ENCODE results near the gene PRR3.
A peak's percentile ranks its signal among the peaks of the same experiment; 100 is the strongest.

DNA sequence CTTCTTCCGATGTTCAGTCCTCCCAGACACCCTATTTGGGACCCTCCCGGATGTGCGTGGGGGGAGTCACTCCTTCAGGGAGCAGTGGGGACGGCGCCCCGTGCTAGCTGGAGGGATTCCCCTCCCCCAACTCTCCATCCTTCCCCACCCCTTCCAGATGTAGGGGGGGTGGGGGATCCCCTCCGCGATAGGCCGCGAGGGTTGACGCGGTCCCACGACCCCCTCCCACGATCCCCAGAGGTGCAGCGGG, 1.4 kb upstream of the PRR3 start:
- TF ChIP-seq, protein P1, sequence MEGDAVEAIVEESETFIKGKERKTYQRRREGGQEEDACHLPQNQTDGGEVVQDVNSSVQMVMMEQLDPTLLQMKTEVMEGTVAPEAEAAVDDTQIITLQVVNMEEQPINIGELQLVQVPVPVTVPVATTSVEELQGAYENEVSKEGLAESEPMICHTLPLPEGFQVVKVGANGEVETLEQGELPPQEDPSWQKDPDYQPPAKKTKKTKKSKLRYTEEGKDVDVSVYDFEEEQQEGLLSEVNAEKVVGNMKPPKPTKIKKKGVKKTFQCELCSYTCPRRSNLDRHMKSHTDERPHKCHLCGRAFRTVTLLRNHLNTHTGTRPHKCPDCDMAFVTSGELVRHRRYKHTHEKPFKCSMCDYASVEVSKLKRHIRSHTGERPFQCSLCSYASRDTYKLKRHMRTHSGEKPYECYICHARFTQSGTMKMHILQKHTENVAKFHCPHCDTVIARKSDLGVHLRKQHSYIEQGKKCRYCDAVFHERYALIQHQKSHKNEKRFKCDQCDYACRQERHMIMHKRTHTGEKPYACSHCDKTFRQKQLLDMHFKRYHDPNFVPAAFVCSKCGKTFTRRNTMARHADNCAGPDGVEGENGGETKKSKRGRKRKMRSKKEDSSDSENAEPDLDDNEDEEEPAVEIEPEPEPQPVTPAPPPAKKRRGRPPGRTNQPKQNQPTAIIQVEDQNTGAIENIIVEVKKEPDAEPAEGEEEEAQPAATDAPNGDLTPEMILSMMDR (IDR thresholded peaks at IDR 0.05; ENCODE audit: low read depth, low read length, missing input control) = no peak
- TF ChIP-seq YY1 (IDR thresholded peaks at IDR 0.05) = no peak
- no peak for TF ChIP-seq JUND (IDR thresholded peaks at IDR 0.05)
- TF ChIP-seq GABPA (IDR thresholded peaks at IDR 0.05 in 1 of 2, conservative IDR thresholded peaks at IDR 0.05 in 1 of 2) = no peak
- TF ChIP-seq, protein P2, sequence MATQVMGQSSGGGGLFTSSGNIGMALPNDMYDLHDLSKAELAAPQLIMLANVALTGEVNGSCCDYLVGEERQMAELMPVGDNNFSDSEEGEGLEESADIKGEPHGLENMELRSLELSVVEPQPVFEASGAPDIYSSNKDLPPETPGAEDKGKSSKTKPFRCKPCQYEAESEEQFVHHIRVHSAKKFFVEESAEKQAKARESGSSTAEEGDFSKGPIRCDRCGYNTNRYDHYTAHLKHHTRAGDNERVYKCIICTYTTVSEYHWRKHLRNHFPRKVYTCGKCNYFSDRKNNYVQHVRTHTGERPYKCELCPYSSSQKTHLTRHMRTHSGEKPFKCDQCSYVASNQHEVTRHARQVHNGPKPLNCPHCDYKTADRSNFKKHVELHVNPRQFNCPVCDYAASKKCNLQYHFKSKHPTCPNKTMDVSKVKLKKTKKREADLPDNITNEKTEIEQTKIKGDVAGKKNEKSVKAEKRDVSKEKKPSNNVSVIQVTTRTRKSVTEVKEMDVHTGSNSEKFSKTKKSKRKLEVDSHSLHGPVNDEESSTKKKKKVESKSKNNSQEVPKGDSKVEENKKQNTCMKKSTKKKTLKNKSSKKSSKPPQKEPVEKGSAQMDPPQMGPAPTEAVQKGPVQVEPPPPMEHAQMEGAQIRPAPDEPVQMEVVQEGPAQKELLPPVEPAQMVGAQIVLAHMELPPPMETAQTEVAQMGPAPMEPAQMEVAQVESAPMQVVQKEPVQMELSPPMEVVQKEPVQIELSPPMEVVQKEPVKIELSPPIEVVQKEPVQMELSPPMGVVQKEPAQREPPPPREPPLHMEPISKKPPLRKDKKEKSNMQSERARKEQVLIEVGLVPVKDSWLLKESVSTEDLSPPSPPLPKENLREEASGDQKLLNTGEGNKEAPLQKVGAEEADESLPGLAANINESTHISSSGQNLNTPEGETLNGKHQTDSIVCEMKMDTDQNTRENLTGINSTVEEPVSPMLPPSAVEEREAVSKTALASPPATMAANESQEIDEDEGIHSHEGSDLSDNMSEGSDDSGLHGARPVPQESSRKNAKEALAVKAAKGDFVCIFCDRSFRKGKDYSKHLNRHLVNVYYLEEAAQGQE (IDR thresholded peaks at IDR 0.05) = no peak
- TF ChIP-seq, protein P3, sequence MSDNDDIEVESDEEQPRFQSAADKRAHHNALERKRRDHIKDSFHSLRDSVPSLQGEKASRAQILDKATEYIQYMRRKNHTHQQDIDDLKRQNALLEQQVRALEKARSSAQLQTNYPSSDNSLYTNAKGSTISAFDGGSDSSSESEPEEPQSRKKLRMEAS (IDR thresholded peaks at IDR 0.05) = no peak
- TF ChIP-seq HNF4G (IDR thresholded peaks at IDR 0.05) = no peak
- TF ChIP-seq EGR1 (IDR thresholded peaks at IDR 0.05; ENCODE audit: low read depth in 2 of 2) = no peak
- TF ChIP-seq RXRA (IDR thresholded peaks at IDR 0.05) = peak in 1 of 2 donors; percentile 4
- TF ChIP-seq TAF1 (conservative IDR thresholded peaks at IDR 0.05) = no peak
- TF ChIP-seq, protein P4, sequence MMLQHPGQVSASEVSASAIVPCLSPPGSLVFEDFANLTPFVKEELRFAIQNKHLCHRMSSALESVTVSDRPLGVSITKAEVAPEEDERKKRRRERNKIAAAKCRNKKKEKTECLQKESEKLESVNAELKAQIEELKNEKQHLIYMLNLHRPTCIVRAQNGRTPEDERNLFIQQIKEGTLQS (IDR thresholded peaks at IDR 0.05) = no peak
